Measurements from ENCODE around the gene DYNC1H1.

- TF ChIP-seq CTCF (IDR thresholded peaks at IDR 0.05 in 4 of 5, conservative IDR thresholded peaks at IDR 0.05 in 1 of 5) = no peak
- no peak for TF ChIP-seq POLR2A (IDR thresholded peaks at IDR 0.05)
Measured at GRCh38 chr14:102019006-102019540, 54.7 kb downstream of the DYNC1H1 start.
